Endothelial cell of umbilical vein (primary cell): ENCODE results near the gene TMEM41A. TPM values are rescaled to one million over a fixed set of nuclear protein-coding genes. Genes with fewer than 3 reads are reported as not detected.

Experiments used
- BruUV-seq: library from RNA; stranded (reverse); fragments of 400-500 nt; replicated peaks from 2 replicates; lab custom pipeline; 2021; lab: Mats Ljungman, UMichigan
- CTCF ChIA-PET: fragments of 300-600, 350-600 bp; sonication (Branson Sonifier 250); formaldehyde crosslinking; loops from one replicate; lab custom pipeline; 2021; ENCODE audit warnings: antibody characterized with exemption, inconsistent platforms; lab: Charles Lee
- POLR2A ChIA-PET: fragments of 300-600, 350-600 bp; sonication (Branson Sonifier 250); formaldehyde crosslinking; loops from one replicate; lab custom pipeline; 2021; ENCODE audit warnings: antibody characterized with exemption, inconsistent platforms; lab: Charles Lee
- DNase-seq: peaks from one replicate; pipeline ENCODE4 v3.0.0-alpha.2; 2011; ENCODE audit warnings: low read depth, low spot score
- FAIRE-seq: peaks from 2 replicates; lab custom pipeline; 2011; peaks lifted over from hg19 to GRCh38; lab: Jason Lieb, UNC
- H2AFZ ChIP-seq: 2 replicates; pipeline ENCODE4 v1.6.0; 2012; ENCODE audit warnings: low read depth, low read length, control low read depth, inconsistent platforms
- H3K27ac ChIP-seq: 2 replicates; pipeline ENCODE4 v1.5.1; 2011; ENCODE audit warnings: low read depth, mild to moderate bottlenecking, control low read depth, low read length, moderate library complexity; ENCODE audit not compliant: insufficient read depth
- H3K27me3 ChIP-seq, 2 experiments: 2 replicates each; pipeline versions ENCODE4 v1.6.0 to v1.6.1; 2011; ENCODE audit warnings: low read length in 2 of 2, mixed read lengths in 1 of 2; ENCODE audit not compliant: control insufficient read depth in 2 of 2, insufficient read depth in 2 of 2
- H3K36me3 ChIP-seq, 2 experiments: 2 replicates in 1 of 2; 3 replicates in 1 of 2; pipeline ENCODE4 v1.5.1; 2011; ENCODE audit warnings: low read length in 2 of 2, mild to moderate bottlenecking in 1 of 2, moderate library complexity in 1 of 2; ENCODE audit not compliant: control insufficient read depth in 2 of 2, insufficient read depth in 2 of 2; ENCODE audit errors: extremely low read depth in 1 of 2
- H3K4me1 ChIP-seq: 3 replicates; pipeline ENCODE4 v1.5.1; 2011; ENCODE audit warnings: mild to moderate bottlenecking, low read length; ENCODE audit not compliant: control insufficient read depth, insufficient read depth; ENCODE audit errors: extremely low read depth
- H3K4me2 ChIP-seq: 2 replicates; pipeline ENCODE4 v1.6.1; 2011; ENCODE audit warnings: low read length, control low read depth, mixed read lengths; ENCODE audit not compliant: insufficient read depth
- H3K4me3 ChIP-seq, 3 experiments: fragments of 200-600 bp in 1 of 3; sonication (generic), shearing (Covaris generic) in 1 of 3; replicated peaks in 1 of 3; 2 replicates each; pipeline ENCODE4 v1.5.1; 2011 to 2016; ENCODE audit warnings: control low read depth in 3 of 3, low read length in 3 of 3, mild to moderate bottlenecking in 2 of 3, inconsistent platforms in 1 of 3, low read depth in 1 of 3, moderate library complexity in 1 of 3; ENCODE audit not compliant: insufficient read depth in 1 of 3
- H3K79me2 ChIP-seq: 2 replicates; pipeline ENCODE4 v1.6.0; 2012; ENCODE audit warnings: low read length, inconsistent platforms; ENCODE audit not compliant: control insufficient read depth, insufficient read depth
- H3K9ac ChIP-seq: replicated peaks from 2 replicates; pipeline ENCODE3; 2011; ENCODE audit warnings: low read length, control low read depth; ENCODE audit not compliant: insufficient read depth; ENCODE audit errors: extremely low read depth
- H3K9me1 ChIP-seq: replicated peaks from 3 replicates; pipeline ENCODE4 v1.6.0; 2011; ENCODE audit warnings: mild to moderate bottlenecking, low read length; ENCODE audit not compliant: control insufficient read depth, insufficient read depth; ENCODE audit errors: extremely low read depth
- H3K9me3 ChIP-seq: replicated peaks from 2 replicates; pipeline ENCODE4 v1.5.1; 2012; ENCODE audit warnings: low read length, inconsistent platforms; ENCODE audit not compliant: control insufficient read depth, insufficient read depth
- H4K20me1 ChIP-seq: replicated peaks from 2 replicates; pipeline ENCODE3; 2011; ENCODE audit warnings: mild to moderate bottlenecking, low read length; ENCODE audit not compliant: control insufficient read depth, insufficient read depth; ENCODE audit errors: extremely low read depth
- EZH2 ChIP-seq: IDR thresholded peaks from 2 replicates; pipeline ENCODE4 v1.6.1; 2012; ENCODE audit warnings: borderline replicate concordance, low read depth, mild to moderate bottlenecking, moderate library complexity, low read length, inconsistent platforms; ENCODE audit not compliant: severe bottlenecking
- FOS ChIP-seq: IDR thresholded peaks from 2 replicates; pipeline ENCODE4 v1.6.1; 2011; ENCODE audit warnings: mild to moderate bottlenecking, low read length, moderate library complexity, borderline replicate concordance; ENCODE audit not compliant: insufficient read depth
- GATA2 ChIP-seq: IDR thresholded peaks from 2 replicates; pipeline ENCODE4 v1.7.0; 2011; ENCODE audit warnings: low read depth, mild to moderate bottlenecking, moderate library complexity, mixed read lengths, low read length; ENCODE audit not compliant: insufficient read length, insufficient read depth
- JUN ChIP-seq: IDR thresholded peaks from 2 replicates; pipeline ENCODE4 v1.6.1; 2011; ENCODE audit warnings: borderline replicate concordance, low read depth; ENCODE audit not compliant: insufficient read length, insufficient read depth
- MAX ChIP-seq: IDR thresholded peaks from 2 replicates; pipeline ENCODE4 v1.6.1; 2011; ENCODE audit not compliant: insufficient read depth, insufficient read length
- MYC ChIP-seq: IDR thresholded peaks from one replicate; pipeline ENCODE4 v1.6.1; 2011; ENCODE audit warnings: mild to moderate bottlenecking, low read depth, low read length
- POLR2A ChIP-seq: IDR thresholded peaks from 2 replicates; pipeline ENCODE4 v1.6.1; 2012; ENCODE audit warnings: low read depth, mild to moderate bottlenecking, control low read depth, low read length
- POLR2AphosphoS5 ChIP-seq: IDR thresholded peaks from 2 replicates; pipeline ENCODE4 v1.6.1; 2012; ENCODE audit warnings: low read depth, mild to moderate bottlenecking, control low read depth, low read length, moderate library complexity; ENCODE audit not compliant: insufficient read depth
- dilution Hi-C: fragments of 300-500 bp; cut with MboI; formaldehyde crosslinking; loops from one replicate; pipeline ENCODE4 v1.15.0; 2019; ENCODE audit warnings: low sequenced_read_pairs; ENCODE audit not compliant: extremely low pct_ligation_motif_present
- intact Hi-C: fragments of 100-400 bp; cut with micrococcal nuclease; formaldehyde crosslinking; loops from one replicate; pipeline ENCODE4 v1.10.0; 2022
- polyA plus RNA-seq, 4 experiments: library from polyadenylated mRNA; depleted of rRNA in 3 of 4; stranded (reverse) in 3 of 4; unstranded in 1 of 4; fragments of >200 nt; gene quantifications; 2 replicates each; pipeline versions ENCODE4 v1.2.1 to v1.2.3, GENCODE V29; 2011 to 2012; ENCODE audit warnings: missing spikeins in 1 of 4
- total RNA-seq: library from RNA; stranded (reverse); gene quantifications from 2 replicates; pipeline ENCODE4 v1.2.3, GENCODE V29; 2021
- TF ChIP-seq, protein P1 (sequence below), 2 donors: IDR thresholded peaks; 1 replicate in 1 of 2; 2 replicates in 1 of 2; pipeline ENCODE4 v1.5.1; 2011; ENCODE audit warnings: low read length in 2 of 2, mild to moderate bottlenecking in 2 of 2, moderate library complexity in 2 of 2, control low read depth in 1 of 2, inconsistent platforms in 1 of 2, low read depth in 1 of 2; ENCODE audit not compliant: insufficient read depth in 1 of 2; ENCODE audit errors: extremely low read depth in 1 of 2

TMEM41A gene
- total and polyA plus RNA-seq, 2 donors (not counting 3 experiments of a cell fraction or from before 2014, with no cell fraction given) = 15.9 to 16.0 TPM

GRCh38 chr3:185488465-185488864 lies 10.4 kb downstream of the TMEM41A start:
- no peak for FAIRE-seq
- no peak for DNase-seq
- no peaks in the 10 kb centered on the region for H4K20me1 ChIP-seq
- TF ChIP-seq FOS (no peak), JUN (no peak), EZH2 (no peak), MAX (no peak), POLR2A (no peak), GATA2 (no peak), MYC (no peak), POLR2AphosphoS5 (no peak)
- TF ChIP-seq, protein P1, sequence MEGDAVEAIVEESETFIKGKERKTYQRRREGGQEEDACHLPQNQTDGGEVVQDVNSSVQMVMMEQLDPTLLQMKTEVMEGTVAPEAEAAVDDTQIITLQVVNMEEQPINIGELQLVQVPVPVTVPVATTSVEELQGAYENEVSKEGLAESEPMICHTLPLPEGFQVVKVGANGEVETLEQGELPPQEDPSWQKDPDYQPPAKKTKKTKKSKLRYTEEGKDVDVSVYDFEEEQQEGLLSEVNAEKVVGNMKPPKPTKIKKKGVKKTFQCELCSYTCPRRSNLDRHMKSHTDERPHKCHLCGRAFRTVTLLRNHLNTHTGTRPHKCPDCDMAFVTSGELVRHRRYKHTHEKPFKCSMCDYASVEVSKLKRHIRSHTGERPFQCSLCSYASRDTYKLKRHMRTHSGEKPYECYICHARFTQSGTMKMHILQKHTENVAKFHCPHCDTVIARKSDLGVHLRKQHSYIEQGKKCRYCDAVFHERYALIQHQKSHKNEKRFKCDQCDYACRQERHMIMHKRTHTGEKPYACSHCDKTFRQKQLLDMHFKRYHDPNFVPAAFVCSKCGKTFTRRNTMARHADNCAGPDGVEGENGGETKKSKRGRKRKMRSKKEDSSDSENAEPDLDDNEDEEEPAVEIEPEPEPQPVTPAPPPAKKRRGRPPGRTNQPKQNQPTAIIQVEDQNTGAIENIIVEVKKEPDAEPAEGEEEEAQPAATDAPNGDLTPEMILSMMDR (IDR thresholded peaks at IDR 0.05; ENCODE audit: extremely low read depth in 1 of 2, insufficient read depth in 1 of 2, low read depth in 1 of 2, low read length in 2 of 2) = no peak
- H3K27me3 ChIP-seq = no peaks in the 10 kb centered on the region
- H3K9me1 ChIP-seq = no peaks in the 10 kb centered on the region
- no peaks in the 10 kb centered on the region for H3K36me3 ChIP-seq
- dilution Hi-C loops (no loop called here), intact Hi-C loops (no loop called here)
- BruUV-seq = no TSS peak
- H3K4me1 ChIP-seq = peaks cover under 1% of the 10 kb centered on the region
- H3K9me3 ChIP-seq = no peaks in the 10 kb centered on the region
- no peak overlapping the region for H3K4me3 ChIP-seq
- no peaks in the 10 kb centered on the region for H3K79me2 ChIP-seq
- H3K9ac ChIP-seq = no peak overlapping the region
- CTCF ChIA-PET = interaction anchor here (1.5 kb wide), 1 partner anchor 71 kb away, joined by 4 read pairs; no protein-coding TSS in a partner anchor
- H2AFZ ChIP-seq = no peak overlapping the region
- H3K4me2 ChIP-seq = no peak overlapping the region
- no peak overlapping the region for H3K27ac ChIP-seq
- POLR2A ChIA-PET = no interaction called here
